SK-N-SH (cell line): ENCODE measurements around the gene DOCK4. TPM values are rescaled to one million over a fixed set of nuclear protein-coding genes. Genes with fewer than 3 reads are reported as not detected.

ENCODE experiments used
- CTCF ChIA-PET: fragments of 300-600, 350-600 bp; formaldehyde crosslinking; extraction: SDS; loops from one replicate; lab custom pipeline; 2021; lab: Yijun Ruan, JAX
- POLR2A ChIA-PET: fragments of 350-600 bp; sonication (Branson Sonifier 250); formaldehyde crosslinking; extraction: SDS; loops from one replicate; lab custom pipeline; 2020; ENCODE audit warnings: antibody characterized with exemption, inconsistent platforms; lab: Yijun Ruan, JAX
- DNase-seq: peaks from one replicate; pipeline ENCODE4 v3.0.0; 2012
- H2AFZ ChIP-seq: fragments of 200-600 bp; sonication (generic); 2 replicates; pipeline ENCODE4 v1.8.1; 2016; ENCODE audit warnings: antibody characterized with exemption, mild to moderate bottlenecking, low read depth
- H3F3A ChIP-seq: fragments of 200-600 bp; sonication (generic); replicated peaks from 2 replicates; pipeline ENCODE3; 2016; ENCODE audit warnings: antibody characterized with exemption, mild to moderate bottlenecking; ENCODE audit not compliant: insufficient read depth
- H3K27ac ChIP-seq, 2 experiments: fragments of 200-500 bp in 1 of 2; fragments of 200-600 bp in 1 of 2; sonication (Bioruptor generic) in 1 of 2; sonication (generic), shearing (Covaris generic) in 1 of 2; 2 replicates each; pipeline versions ENCODE4 v1.5.1 to v1.6.1; 2014 to 2016; ENCODE audit warnings: low read depth in 2 of 2, inconsistent platforms in 1 of 2, low read length in 1 of 2, mild to moderate bottlenecking in 1 of 2, mixed read lengths in 1 of 2
- H3K27me3 ChIP-seq: fragments of 200-600 bp; sonication (generic), shearing (Covaris generic); 2 replicates; pipeline ENCODE4 v1.6.1; 2016; ENCODE audit warnings: mixed run types; ENCODE audit not compliant: insufficient read depth
- H3K36me3 ChIP-seq, 2 experiments: fragments of 200-500 bp in 1 of 2; fragments of 200-600 bp in 1 of 2; sonication (Bioruptor generic) in 1 of 2; sonication (generic) in 1 of 2; replicated peaks in 1 of 2; 2 replicates each; pipeline versions ENCODE3 to v1.5.1; 2014 to 2016; ENCODE audit warnings: low read length in 1 of 2, mild to moderate bottlenecking in 1 of 2; ENCODE audit not compliant: insufficient read depth in 2 of 2, control insufficient read depth in 1 of 2
- H3K4me1 ChIP-seq, 2 experiments: fragments of 200-500 bp in 1 of 2; fragments of 200-600 bp in 1 of 2; sonication (Bioruptor generic) in 1 of 2; sonication (generic), shearing (Covaris generic) in 1 of 2; 2 replicates each; pipeline versions ENCODE4 v1.5.1 to v1.6.1; 2014 to 2016; ENCODE audit warnings: low read depth in 1 of 2, low read length in 1 of 2, mixed run types in 1 of 2; ENCODE audit not compliant: insufficient read depth in 2 of 2, control insufficient read depth in 1 of 2
- H3K4me2 ChIP-seq: fragments of 200-600 bp; sonication (generic), shearing (Covaris generic); 2 replicates; pipeline ENCODE4 v1.6.1; 2017; ENCODE audit warnings: mixed run types
- H3K4me3 ChIP-seq, 2 experiments: fragments of 200-500 bp in 1 of 2; fragments of 200-600 bp in 1 of 2; sonication (Bioruptor generic) in 1 of 2; sonication (generic), shearing (Covaris generic) in 1 of 2; 2 replicates each; pipeline versions ENCODE4 v1.5.1 to v1.8.1; 2014 to 2016; ENCODE audit warnings: low read depth in 2 of 2, inconsistent platforms in 1 of 2, low read length in 1 of 2, mild to moderate bottlenecking in 1 of 2, mixed read lengths in 1 of 2, moderate library complexity in 1 of 2
- H3K79me2 ChIP-seq: fragments of 200-600 bp; sonication (generic); 2 replicates; pipeline ENCODE4 v1.8.1; 2017; ENCODE audit warnings: mild to moderate bottlenecking; ENCODE audit not compliant: insufficient read depth
- H3K9ac ChIP-seq: fragments of 200-600 bp; sonication (generic); 2 replicates; pipeline ENCODE4 v1.6.1; 2017; ENCODE audit warnings: mixed run types
- H3K9me2 ChIP-seq: fragments of 200-600 bp; sonication (generic); 2 replicates; pipeline ENCODE4 v1.6.1; 2017; ENCODE audit warnings: mixed run types
- H3K9me3 ChIP-seq: fragments of 200-600 bp; sonication (generic); 2 replicates; pipeline ENCODE4 v1.6.1; 2017; ENCODE audit warnings: mixed run types, mild to moderate bottlenecking, moderate library complexity
- H4K20me1 ChIP-seq: fragments of 200-600 bp; sonication (generic); 2 replicates; pipeline ENCODE4 v1.6.1; 2017; ENCODE audit warnings: mild to moderate bottlenecking, mixed run types; ENCODE audit not compliant: insufficient read depth
- CHD2 ChIP-seq: fragments of 150-350 bp; IDR thresholded peaks from 2 replicates; pipeline ENCODE4 v1.6.1; 2018; ENCODE audit warnings: low read length; ENCODE audit not compliant: partially characterized antibody
- CTCF ChIP-seq: fragments of 200-600 bp; sonication (generic); IDR thresholded peaks from 2 replicates; pipeline ENCODE4 v1.6.1; 2017; ENCODE audit warnings: antibody characterized with exemption, mild to moderate bottlenecking, moderate library complexity
- EP300 ChIP-seq, 2 experiments: IDR thresholded peaks; 2 replicates each; pipeline versions ENCODE4 v1.4.0 to v1.6.1; 2012; ENCODE audit warnings: borderline replicate concordance in 1 of 2, low read depth in 1 of 2, low read length in 1 of 2
- EZH2phosphoT487 ChIP-seq: fragments of 200-600 bp; sonication (generic); IDR thresholded peaks from 2 replicates; pipeline ENCODE4 v1.6.1; 2017; ENCODE audit warnings: low read depth, mixed run types, mild to moderate bottlenecking, antibody characterized with exemption, moderate library complexity, borderline replicate concordance
- FOXJ3 ChIP-seq: sonication (generic); formaldehyde crosslinking; IDR thresholded peaks from 2 replicates; pipeline ENCODE4 v1.5.1; 2020; ENCODE audit warnings: mild to moderate bottlenecking, missing genetic modification reagents
- FOXM1 ChIP-seq: IDR thresholded peaks from 2 replicates; pipeline ENCODE4 v1.4.0; 2012; ENCODE audit warnings: low read depth, mild to moderate bottlenecking
- GABPA ChIP-seq: IDR thresholded peaks from 2 replicates; pipeline ENCODE4 v1.4.0; 2012; ENCODE audit warnings: low read depth, mild to moderate bottlenecking
- IRF3 ChIP-seq: fragments of 150-350 bp; IDR thresholded peaks from 2 replicates; pipeline ENCODE4 v1.6.1; 2016; ENCODE audit warnings: mild to moderate bottlenecking, low read depth, low read length
- JUND ChIP-seq: IDR thresholded peaks from 2 replicates; pipeline ENCODE4 v1.4.0; 2012
- MAX ChIP-seq: IDR thresholded peaks from 2 replicates; pipeline ENCODE4 v1.4.0; 2012; ENCODE audit warnings: low read depth
- NRF1 ChIP-seq: IDR thresholded peaks from 2 replicates; pipeline ENCODE4 v1.6.1; 2012; ENCODE audit warnings: low read depth, mild to moderate bottlenecking, low read length
- REST ChIP-seq: IDR thresholded peaks from 2 replicates; pipeline ENCODE4 v1.6.1; 2012; ENCODE audit warnings: mild to moderate bottlenecking, low read depth, low read length, moderate library complexity
- RXRA ChIP-seq: IDR thresholded peaks from 2 replicates; pipeline ENCODE4 v1.4.0; 2012; ENCODE audit warnings: low read depth, mild to moderate bottlenecking, borderline replicate concordance
- SMC3 ChIP-seq: IDR thresholded peaks from 2 replicates; pipeline ENCODE4 v1.6.1; 2012; ENCODE audit warnings: low read depth, low read length, improper control_type of control experiment
- TAF1 ChIP-seq: IDR thresholded peaks from 2 replicates; pipeline ENCODE4 v1.6.1; 2012; ENCODE audit warnings: low read depth, mild to moderate bottlenecking, low read length, moderate library complexity, borderline replicate concordance
- TEAD4 ChIP-seq: IDR thresholded peaks from 2 replicates; pipeline ENCODE4 v1.4.0; 2012; ENCODE audit warnings: mild to moderate bottlenecking, borderline replicate concordance; ENCODE audit not compliant: insufficient read depth
- USF1 ChIP-seq: IDR thresholded peaks from 2 replicates; pipeline ENCODE4 v1.4.0; 2012; ENCODE audit warnings: low read depth, borderline replicate concordance
- YY1 ChIP-seq: IDR thresholded peaks from 2 replicates; pipeline ENCODE4 v1.4.0; 2012; ENCODE audit warnings: low read depth, mild to moderate bottlenecking
- WGBS: methylation state at CpG from one replicate; pipeline ENCODE4 v1.1.6; 2017; ENCODE audit warnings: low lambda C conversion rate; 5-methylcytosine and 5-hydroxymethylcytosine counted together
- polyA plus RNA-seq, 3 experiments: library from polyadenylated mRNA; depleted of rRNA; stranded (reverse); fragments of >200 nt; gene quantifications; 2 replicates each; pipeline ENCODE4 v1.2.3, GENCODE V29; 2012

Gene DOCK4
- polyA plus RNA-seq, 1 of the 3 experiments (the other 2 are of a cell fraction) = 8.5 TPM

- Histone ChIP-seq H3K36me3 (no peaks in the 10 kb centered on the region), H2AFZ (no peak overlapping the region), H4K20me1 (no peaks in the 10 kb centered on the region), H3K27ac (no peak overlapping the region; a peak in 1 of 4 replicates), H3K4me1 (peaks cover 0 to 50% of the 10 kb centered on the region in 2 experiments; a peak in 2 of 4 replicates), H3K9me2 (no peaks in the 10 kb centered on the region; the same call in 1 of the 2 replicates), H3K4me2 (no peak overlapping the region), H3F3A (peaks cover 3% of the 10 kb centered on the region), H3K27me3 (no peaks in the 10 kb centered on the region), H3K79me2 (no peaks in the 10 kb centered on the region), H3K4me3 (no peak overlapping the region), H3K9ac (no peak overlapping the region), H3K9me3 (no peaks in the 10 kb centered on the region)
- ChIA-PET CTCF (interaction anchor here (1.6 to 2.0 kb wide), 2 partner anchors 192 to 193 kb away, joined by 6 to 7 read pairs; no protein-coding TSS in a partner anchor), POLR2A (no interaction called here)
- 86% methylated on average over 1 of the region's 1 CpG for WGBS
- TF ChIP-seq TAF1 (no peak), CTCF (no peak), YY1 (no peak)
- no peak for DNase-seq
Measured at GRCh38 chr7:111955616-111956015, 250.6 kb downstream of the DOCK4 start.

GRCh38 chr7:111954474-111955381 is 251.5 kb downstream of the DOCK4 start:
- no peaks in the 10 kb centered on the region for H3K79me2 ChIP-seq
- no peaks in the 10 kb centered on the region; the same call in 1 of the 2 replicates for H3K9me2 ChIP-seq
- no peaks in the 10 kb centered on the region for H3K36me3 ChIP-seq
- CTCF ChIA-PET = interaction anchor here (0.6 to 2.0 kb wide), 6 partner anchors 52 to 456 kb away, joined by 3 to 7 read pairs (median 4); partner anchors contain the start of gene DOCK4
- H3K27ac ChIP-seq = peak overlapping the region in 1 of 2 experiments; percentile 44; a peak in 2 of 4 replicates
- no peak for DNase-seq
- peaks cover 6% of the 10 kb centered on the region for H3F3A ChIP-seq
- POLR2A ChIA-PET = no interaction called here
- H3K27me3 ChIP-seq = no peaks in the 10 kb centered on the region
- 97% methylated on average over 15 of the region's 15 CpGs for WGBS
- H4K20me1 ChIP-seq = no peaks in the 10 kb centered on the region
- H3K4me1 ChIP-seq = peaks cover 0 to 49% of the 10 kb centered on the region in 2 experiments; a peak in 2 of 4 replicates
- H3K4me2 ChIP-seq = no peak overlapping the region
- H3K4me3 ChIP-seq = no peak overlapping the region
- no peak overlapping the region for H2AFZ ChIP-seq
- no peaks in the 10 kb centered on the region for H3K9me3 ChIP-seq
- H3K9ac ChIP-seq = no peak overlapping the region
- no peak for TF ChIP-seq JUND
- TF ChIP-seq SMC3 = no peak
- TF ChIP-seq MAX = no peak
- TF ChIP-seq TEAD4 = no peak
- no peak for TF ChIP-seq FOXJ3 (CRISPR knock-in tag)
- TF ChIP-seq REST = no peak
- no peak for TF ChIP-seq GABPA
- no peak for TF ChIP-seq RXRA
- no peak for TF ChIP-seq EP300 (IDR thresholded peaks at IDR 0.05; ENCODE audit: borderline replicate concordance in 1 of 2, low read depth in 1 of 2, low read length in 1 of 2)
- no peak for TF ChIP-seq CHD2
- no peak for TF ChIP-seq EZH2phosphoT487
- no peak for TF ChIP-seq FOXM1
- TF ChIP-seq NRF1 = no peak
- TF ChIP-seq IRF3 = no peak
- TF ChIP-seq USF1 = no peak
